ENCODE results near the gene OR6N1. TPM values are rescaled to one million over a fixed set of nuclear protein-coding genes. Genes with fewer than 3 reads are reported as not detected.

OR6N1 gene
- total RNA-seq, 2 donors from 2014 or later: not detected

DNA sequence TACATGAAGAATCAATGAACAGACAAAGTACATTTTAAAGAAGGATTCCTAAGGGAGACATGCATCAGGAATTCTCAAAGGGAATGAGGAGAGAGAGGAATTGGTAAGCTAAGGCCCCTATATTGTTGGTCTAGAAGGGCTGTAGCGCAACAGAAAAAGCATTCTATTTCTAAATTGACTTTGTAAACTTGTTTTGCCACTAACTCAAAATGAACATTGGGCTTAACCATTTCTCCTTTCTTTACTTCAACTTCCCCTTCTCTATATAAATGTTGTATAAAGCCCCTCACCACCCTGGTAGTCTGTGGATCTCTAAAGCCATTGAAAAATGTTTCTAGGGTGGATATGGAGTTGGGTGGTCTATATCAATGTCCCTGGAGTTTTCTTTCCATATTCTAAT, 29.4 kb upstream of the OR6N1 start:
- ATAC-seq (no peak), DNase-seq (ENCODE audit: low spot score) (no peak)
- Mint-ChIP-seq H3K27me3 (peaks cover 8 to 14% of the 10 kb centered on the region in 2 donors), H3K27ac (no peak overlapping the region), H3K9me3 (no peaks in the 10 kb centered on the region), H3K4me1 (ENCODE audit: low read depth in 2 of 2) (peaks cover 3 to 4% of the 10 kb centered on the region in 2 donors), H3K4me3 (no peak overlapping the region), H3K36me3 (no peaks in the 10 kb centered on the region)

DNA sequence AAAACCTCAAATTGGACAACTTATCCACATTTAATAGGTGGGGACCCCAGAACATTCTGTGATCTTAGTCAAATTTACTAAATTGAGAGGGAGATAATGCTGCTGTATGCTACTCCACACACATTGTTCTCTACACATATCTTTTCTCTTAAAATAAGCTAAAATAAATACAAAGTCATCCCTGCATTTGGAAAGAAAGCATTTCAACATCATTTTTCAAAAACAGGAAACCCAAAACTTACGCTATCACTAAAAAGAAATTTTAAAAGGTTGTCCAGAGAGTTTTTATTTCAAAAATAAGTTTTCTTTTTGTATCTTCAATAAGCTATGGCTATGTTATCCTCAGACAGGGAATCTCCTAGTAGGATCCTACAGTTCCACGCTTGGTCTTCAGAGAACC, 28.5 kb upstream of the OR6N1 start:
- Mint-ChIP-seq H3K27ac (no peak overlapping the region), H3K4me3 (no peak overlapping the region), H3K4me1 (ENCODE audit: low read depth in 2 of 2) (peaks cover 4 to 5% of the 10 kb centered on the region in 2 donors), H3K9me3 (no peaks in the 10 kb centered on the region), H3K27me3 (peaks cover 6 to 14% of the 10 kb centered on the region in 2 donors), H3K36me3 (no peaks in the 10 kb centered on the region)
- ATAC-seq (no peak), DNase-seq (ENCODE audit: low spot score) (no peak)

GRCh38 chr1:158799689-158800088, 27.7 kb upstream of the OR6N1 start:
- H3K27ac Mint-ChIP-seq: no peak overlapping the region

DNA sequence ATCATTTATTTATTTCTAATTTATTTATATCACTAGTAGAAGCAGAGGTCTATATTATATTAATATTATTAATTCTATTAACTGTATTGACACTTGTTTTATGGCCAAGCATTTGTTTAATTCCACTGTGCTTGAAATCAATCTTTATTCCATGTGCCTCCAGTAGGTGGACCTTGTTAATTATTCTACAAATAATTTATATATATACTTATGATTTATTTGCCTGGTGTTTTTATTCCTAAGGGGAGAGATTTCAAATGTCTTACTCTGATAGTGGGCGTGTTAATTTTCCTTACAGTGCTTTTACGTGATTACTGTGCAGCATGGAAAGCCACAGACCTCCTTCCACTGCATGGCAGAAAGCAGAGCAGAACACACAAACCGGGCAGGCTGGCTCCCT, 26.5 kb upstream of the OR6N1 start:
- no peak for DNase-seq (ENCODE audit: low spot score)
- Mint-ChIP-seq H3K4me1 (ENCODE audit: low read depth in 2 of 2) (peaks cover 2 to 7% of the 10 kb centered on the region in 2 donors), H3K27me3 (peaks cover 6 to 11% of the 10 kb centered on the region in 2 donors)

More at GRCh38 chr1:158799689-158800088, 27.7 kb upstream of the OR6N1 start:
- Mint-ChIP-seq H3K27me3 (peaks cover 6 to 14% of the 10 kb centered on the region in 2 donors), H3K4me3 (no peak overlapping the region), H3K4me1 (ENCODE audit: low read depth in 2 of 2) (peaks cover 4 to 7% of the 10 kb centered on the region in 2 donors), H3K9me3 (no peaks in the 10 kb centered on the region), H3K36me3 (no peaks in the 10 kb centered on the region)
- DNase-seq (ENCODE audit: low spot score) (no peak), ATAC-seq (no peak)

DNA sequence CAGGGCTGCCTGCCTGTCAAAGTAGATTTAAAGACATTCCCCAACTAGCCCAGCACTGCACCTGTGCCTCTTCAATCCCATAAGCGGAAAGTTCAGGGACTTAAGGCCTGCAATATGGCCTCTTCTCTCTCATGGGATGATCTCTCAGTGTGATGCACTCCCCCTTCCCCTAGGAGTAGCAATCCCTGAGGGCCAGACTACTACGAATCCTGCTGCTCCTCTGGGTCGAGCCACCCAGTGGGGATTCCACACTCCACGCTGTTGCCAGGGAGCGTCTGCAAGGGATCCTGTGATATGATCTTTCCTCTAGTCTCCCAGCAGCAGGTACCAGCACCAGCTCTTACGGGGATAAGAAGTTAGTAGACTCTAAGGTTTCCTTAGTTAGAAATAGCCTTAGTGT, 22.3 kb upstream of the OR6N1 start:
- no peak overlapping the region for H3K27ac Mint-ChIP-seq
- H3K9me3 Mint-ChIP-seq: no peaks in the 10 kb centered on the region

More for the DNA sequence above, 26.5 kb upstream of the OR6N1 start:
- Mint-ChIP-seq H3K9me3 (no peaks in the 10 kb centered on the region), H3K27ac (no peak overlapping the region), H3K4me3 (no peak overlapping the region), H3K36me3 (no peaks in the 10 kb centered on the region)
- no peak for ATAC-seq

DNA sequence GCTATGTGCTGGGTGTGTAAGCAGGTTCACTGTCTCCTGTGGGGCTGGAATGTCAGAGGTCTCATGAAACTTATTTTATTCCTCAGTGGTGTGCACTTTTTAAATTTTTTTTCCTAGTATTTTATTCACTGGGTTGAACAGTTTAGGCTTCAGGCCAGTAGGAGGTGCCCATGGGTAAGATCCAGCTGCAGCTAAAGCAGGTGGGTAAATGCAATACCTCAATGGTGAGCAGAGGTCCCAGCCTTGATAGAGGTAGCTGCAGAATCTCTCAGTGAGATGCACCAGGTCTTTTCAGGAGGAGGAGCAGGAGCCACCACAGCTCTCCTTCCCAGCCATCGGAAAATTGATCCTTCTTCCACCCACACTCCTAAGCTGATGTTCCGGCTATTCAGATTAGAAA, 21.6 kb upstream of the OR6N1 start:
- H3K9me3 Mint-ChIP-seq: no peaks in the 10 kb centered on the region
- DNase-seq (ENCODE audit: low spot score) (no peak), ATAC-seq (peak in 1 of 2 donors; percentile 53)
- H3K36me3 Mint-ChIP-seq: no peaks in the 10 kb centered on the region
- peaks cover 0 to 4% of the 10 kb centered on the region in 2 donors for H3K4me1 Mint-ChIP-seq (ENCODE audit: low read depth in 2 of 2)
- H3K27me3 Mint-ChIP-seq: no peaks in the 10 kb centered on the region
- no peak overlapping the region for H3K4me3 Mint-ChIP-seq
- no peak overlapping the region for H3K27ac Mint-ChIP-seq

More for the DNA sequence above, 22.3 kb upstream of the OR6N1 start:
- Mint-ChIP-seq H3K36me3 (no peaks in the 10 kb centered on the region), H3K4me3 (no peak overlapping the region), H3K4me1 (ENCODE audit: low read depth in 2 of 2) (peaks cover 0 to 4% of the 10 kb centered on the region in 2 donors), H3K27me3 (no peaks in the 10 kb centered on the region)
- no peak for DNase-seq (ENCODE audit: low spot score)
- no peak for ATAC-seq

GRCh38 chr1:158781104-158781503, 9.1 kb upstream of the OR6N1 start, which contains the start of gene OR6N2:
OR6N2 (minus strand) TSS chr1:158781204; CDS start chr1:158777635, 3,569 bp downstream.
- no peak for DNase-seq (ENCODE audit: low spot score)
- Mint-ChIP-seq H3K4me1 (ENCODE audit: low read depth in 2 of 2) (peaks cover 18 to 31% of the 10 kb centered on the region in 2 donors), H3K36me3 (no peaks in the 10 kb centered on the region), H3K27me3 (peaks cover 7 to 16% of the 10 kb centered on the region in 2 donors), H3K27ac (peak within 1 kb of the TSS in 1 of 2 donors; percentile 35), H3K4me3 (no peak within 1 kb of the TSS), H3K9me3 (no peaks in the 10 kb centered on the region)
- no peak for ATAC-seq

DNA sequence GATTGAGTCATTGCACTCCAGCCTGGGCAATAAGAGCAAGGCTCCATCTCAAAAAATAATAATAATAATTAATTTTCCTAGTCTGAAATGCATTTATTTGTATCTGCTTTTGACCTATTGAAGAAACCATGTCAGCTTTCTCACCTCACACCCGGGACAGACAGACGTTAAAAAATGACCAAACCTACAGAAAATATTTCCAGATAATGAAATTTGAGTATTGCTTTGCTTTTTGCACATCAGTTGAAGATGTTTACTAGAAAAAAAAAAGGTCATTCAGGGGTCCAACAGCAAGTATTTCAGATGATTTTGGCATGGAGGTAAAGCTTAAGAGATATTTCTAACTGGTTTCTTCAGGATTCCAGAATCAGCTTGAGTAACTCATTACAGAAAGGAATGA, 17.6 kb downstream of the OR6N1 start, which contains the start of gene OR6K6:
OR6K6 (plus strand) TSS at position 301 of the 400 bp plus-strand sequence. CDS start 168 bp downstream, outside the sequence.
- H3K36me3 Mint-ChIP-seq: no peaks in the 10 kb centered on the region
- no peak for ATAC-seq
- no peak for DNase-seq (ENCODE audit: low spot score)

GRCh38 chr1:158752155-158752712, 19.8 kb downstream of the OR6N1 start:
- ATAC-seq: peak in 1 of 2 donors; percentile 50
- H3K36me3 Mint-ChIP-seq: no peaks in the 10 kb centered on the region
- H3K4me3 Mint-ChIP-seq: no peak overlapping the region
- H3K4me1 Mint-ChIP-seq (ENCODE audit: low read depth in 2 of 2): no peaks in the 10 kb centered on the region
- no peak overlapping the region for H3K27ac Mint-ChIP-seq
- peaks cover 13 to 30% of the 10 kb centered on the region in 2 donors for H3K27me3 Mint-ChIP-seq
- no peaks in the 10 kb centered on the region for H3K9me3 Mint-ChIP-seq
- no peak for DNase-seq (ENCODE audit: low spot score)

More for the DNA sequence above, 17.6 kb downstream of the OR6N1 start, which contains the start of gene OR6K6:
- no peaks in the 10 kb centered on the region for H3K9me3 Mint-ChIP-seq
- no peak within 1 kb of the TSS for H3K4me3 Mint-ChIP-seq
- H3K4me1 Mint-ChIP-seq (ENCODE audit: low read depth in 2 of 2): no peaks in the 10 kb centered on the region
- H3K27ac Mint-ChIP-seq: no peak within 1 kb of the TSS
- H3K27me3 Mint-ChIP-seq: peaks cover 17 to 33% of the 10 kb centered on the region in 2 donors

DNA sequence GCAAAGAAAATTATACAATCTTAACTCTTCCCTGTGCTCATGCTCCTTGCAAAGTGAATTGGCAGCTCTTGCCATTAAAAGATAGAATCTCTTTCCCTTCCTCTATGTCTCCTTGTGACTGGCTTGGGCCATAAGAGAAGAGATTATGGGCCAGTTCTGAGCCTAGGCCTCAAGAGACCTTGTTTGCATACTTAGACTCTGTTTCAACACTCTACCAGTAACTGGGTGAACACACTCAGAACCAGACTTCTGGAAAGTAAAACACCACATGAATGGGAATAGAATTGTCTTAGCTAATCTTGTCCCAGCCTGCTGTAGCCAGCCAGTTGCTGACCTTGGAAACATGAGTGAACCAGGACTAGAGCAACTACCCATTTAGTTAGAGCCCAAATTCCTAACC, 36.1 kb downstream of the OR6N1 start:
- H3K4me3 Mint-ChIP-seq: no peak overlapping the region
- H3K9me3 Mint-ChIP-seq: no peaks in the 10 kb centered on the region
- ATAC-seq (no peak), DNase-seq (ENCODE audit: low spot score) (no peak)
- H3K36me3 Mint-ChIP-seq: peaks cover 8% of the 10 kb centered on the region
- H3K27me3 Mint-ChIP-seq: peaks cover 22 to 28% of the 10 kb centered on the region in 2 donors
- H3K27ac Mint-ChIP-seq: no peak overlapping the region
- no peaks in the 10 kb centered on the region for H3K4me1 Mint-ChIP-seq (ENCODE audit: low read depth in 2 of 2)

DNA sequence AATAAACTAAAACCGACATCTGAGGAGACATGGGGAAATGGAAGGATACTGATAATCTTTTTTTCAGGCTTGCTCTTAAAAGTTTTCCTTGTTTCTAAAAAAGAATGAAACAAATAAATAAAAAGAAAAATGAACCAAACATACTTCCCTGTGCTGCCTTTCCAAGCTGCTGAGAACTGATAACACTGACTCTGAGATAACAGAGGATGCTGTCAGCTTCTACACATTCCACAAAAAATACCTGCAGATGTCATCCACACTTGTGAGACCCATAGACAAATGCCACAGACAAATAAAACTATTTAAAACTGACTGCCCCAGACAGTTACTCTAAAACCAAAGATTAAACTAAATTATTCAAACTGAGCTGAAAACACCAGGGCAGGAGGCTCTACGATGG, 39.5 kb downstream of the OR6N1 start:
- Mint-ChIP-seq H3K36me3 (no peaks in the 10 kb centered on the region), H3K9me3 (no peaks in the 10 kb centered on the region), H3K27ac (no peak overlapping the region), H3K27me3 (peaks cover 7 to 13% of the 10 kb centered on the region in 2 donors), H3K4me1 (ENCODE audit: low read depth in 2 of 2) (no peaks in the 10 kb centered on the region), H3K4me3 (no peak overlapping the region)
- ATAC-seq (no peak), DNase-seq (ENCODE audit: low spot score) (no peak)

DNA sequence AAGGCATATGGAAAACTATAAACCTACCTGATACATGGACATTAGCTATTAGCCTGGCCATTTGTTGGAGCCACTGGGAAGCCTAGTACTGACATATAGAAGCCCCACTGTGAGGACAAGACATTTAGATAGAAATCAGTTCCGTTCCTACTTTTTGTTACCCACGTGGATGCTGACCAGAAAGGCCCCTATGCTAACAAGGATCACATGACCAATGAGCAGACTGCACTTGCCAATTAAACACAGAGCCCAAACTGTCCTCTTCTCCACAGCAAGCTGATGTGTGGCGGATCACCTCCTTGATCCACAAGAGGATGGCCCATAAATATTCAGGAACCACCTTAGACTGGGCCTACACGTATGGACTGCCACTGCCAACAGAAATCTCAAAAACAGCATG, 40.3 kb downstream of the OR6N1 start:
- ATAC-seq: no peak
- H3K4me3 Mint-ChIP-seq: no peak overlapping the region
- H3K4me1 Mint-ChIP-seq (ENCODE audit: low read depth in 2 of 2): no peaks in the 10 kb centered on the region
- no peaks in the 10 kb centered on the region for H3K36me3 Mint-ChIP-seq
- H3K9me3 Mint-ChIP-seq: no peaks in the 10 kb centered on the region
- no peak for DNase-seq (ENCODE audit: low spot score)
- H3K27me3 Mint-ChIP-seq: peaks cover 5 to 14% of the 10 kb centered on the region in 2 donors
- no peak overlapping the region for H3K27ac Mint-ChIP-seq

DNA sequence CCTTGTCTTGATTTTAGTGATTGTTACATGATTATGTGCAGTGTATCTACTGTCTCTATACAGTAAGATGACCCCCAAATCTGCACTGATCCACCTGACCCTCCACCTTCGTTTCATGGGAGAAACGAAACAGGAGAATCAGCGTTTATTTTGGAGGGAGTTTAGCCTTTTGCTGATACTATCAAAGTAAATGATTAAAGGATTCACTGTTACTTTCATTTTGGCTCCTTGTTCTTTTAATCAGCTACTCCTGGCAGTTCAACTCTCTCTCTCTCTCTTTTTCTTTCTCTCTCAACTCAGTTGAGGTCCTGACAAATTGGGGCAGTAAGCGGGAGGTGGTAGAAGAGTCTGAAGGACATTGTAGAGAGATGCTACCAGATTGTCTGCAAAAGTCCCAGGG, 41.5 kb downstream of the OR6N1 start:
- no peak overlapping the region for H3K27ac Mint-ChIP-seq
- no peak for DNase-seq (ENCODE audit: low spot score)
- H3K4me1 Mint-ChIP-seq (ENCODE audit: low read depth in 2 of 2): no peaks in the 10 kb centered on the region
- H3K27me3 Mint-ChIP-seq: peaks cover 10 to 19% of the 10 kb centered on the region in 2 donors
- no peak overlapping the region for H3K4me3 Mint-ChIP-seq
- no peaks in the 10 kb centered on the region for H3K36me3 Mint-ChIP-seq
- H3K9me3 Mint-ChIP-seq: no peaks in the 10 kb centered on the region
- ATAC-seq: no peak

DNA sequence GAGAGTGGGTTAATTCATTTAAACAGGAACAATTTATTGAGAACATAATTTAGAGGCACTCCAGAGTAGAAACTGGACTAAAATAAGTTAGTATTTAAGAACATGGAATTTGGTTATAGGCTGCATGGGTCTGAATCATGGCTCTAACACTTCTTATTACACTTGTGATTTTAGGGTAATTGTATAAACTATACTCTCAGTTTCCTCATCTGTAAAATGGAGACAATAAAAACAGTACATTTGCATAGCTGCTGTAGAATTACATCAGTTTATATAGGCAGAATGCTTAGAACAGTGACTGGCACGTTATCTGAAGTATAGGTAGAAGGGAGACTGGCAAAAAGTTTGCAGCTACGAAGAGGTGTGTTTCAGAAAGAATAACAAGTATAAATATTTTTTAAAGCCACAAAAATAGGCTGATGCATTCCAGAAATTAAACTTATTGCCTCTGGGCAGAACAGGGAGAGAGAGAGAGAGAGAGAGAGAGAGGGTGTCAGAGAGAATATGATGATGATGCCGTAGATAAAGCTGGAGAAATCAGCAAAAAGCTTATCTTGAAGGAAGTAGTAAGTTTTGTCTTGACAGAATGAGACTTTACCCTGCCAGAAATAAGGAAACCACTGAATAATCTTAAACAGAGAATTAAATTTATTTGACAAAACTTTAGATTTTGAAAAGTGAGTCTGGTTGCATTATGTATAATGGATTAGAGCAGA, 43.3 kb downstream of the OR6N1 start:
- ATAC-seq (no peak), DNase-seq (ENCODE audit: low spot score) (no peak)
- no peak overlapping the region for H3K4me3 Mint-ChIP-seq
- H3K4me1 Mint-ChIP-seq (ENCODE audit: low read depth in 2 of 2): no peaks in the 10 kb centered on the region
- H3K27me3 Mint-ChIP-seq: peaks cover 17 to 30% of the 10 kb centered on the region in 2 donors
- no peak overlapping the region for H3K27ac Mint-ChIP-seq
- H3K9me3 Mint-ChIP-seq: no peaks in the 10 kb centered on the region
- H3K36me3 Mint-ChIP-seq: no peaks in the 10 kb centered on the region

Data from natural killer cell treated with Interleukin-12 subunit alpha and Interleukin-12 subunit beta and Interleukin-15 and Interleukin-18, amount 100 ng/mL, for 72 hours (primary cell).